T-helper 1 cell treated with Interleukin-12 subunit alpha and Interleukin-12 subunit beta and Interleukin-4 antibody, amounts not matched to agents 30 μg/mL and 1 μg/mL, for 36 hours (primary cell): Measurements from ENCODE around the gene PID1.
"Not testable (repeated sequence)": the region's sequence is repeated elsewhere in the genome, so short reads cannot be mapped to it uniquely, and the experiment has no call there.

ENCODE experiments used
- H3K27ac Mint-ChIP-seq: one replicate; pipeline ENCODE4 v1.8.0; 2021; ENCODE audit warnings: mild to moderate bottlenecking, mixed read lengths
- H3K27me3 Mint-ChIP-seq: one replicate; pipeline ENCODE4 v1.8.0; 2021; ENCODE audit warnings: low read depth, mixed read lengths
- H3K36me3 Mint-ChIP-seq: one replicate; pipeline ENCODE4 v1.8.0; 2021; ENCODE audit warnings: low read depth, mixed read lengths
- H3K4me1 Mint-ChIP-seq: one replicate; pipeline ENCODE4 v1.8.0; 2021; ENCODE audit warnings: low read depth, mixed read lengths
- H3K4me3 Mint-ChIP-seq: one replicate; pipeline ENCODE4 v1.8.0; 2021; ENCODE audit warnings: mild to moderate bottlenecking, moderate library complexity, mixed read lengths
- H3K9me3 Mint-ChIP-seq: one replicate; pipeline ENCODE4 v1.8.0; 2021; ENCODE audit warnings: mixed read lengths

Gene PID1

DNA sequence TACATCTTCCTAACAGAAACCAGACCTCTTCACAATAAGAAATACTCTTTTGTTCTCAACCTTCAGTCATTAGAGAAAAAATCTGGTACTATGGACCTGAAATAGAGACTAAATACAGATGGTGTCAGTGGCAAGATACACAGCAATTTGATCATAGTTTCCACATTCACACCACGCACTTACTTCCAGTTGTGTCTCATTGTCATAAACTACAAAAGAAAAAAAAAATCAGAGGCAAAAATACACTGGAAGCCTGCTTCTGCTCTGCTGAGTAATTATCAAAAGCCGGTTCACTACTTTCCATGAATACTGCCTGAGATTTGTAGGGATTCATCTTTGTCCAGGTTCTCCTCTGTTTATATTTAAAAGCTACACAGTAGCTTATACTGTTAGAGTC, 182.6 kb downstream of the PID1 start:
- Mint-ChIP-seq H3K27ac (no peak overlapping the region), H3K9me3 (peaks cover 3% of the 10 kb centered on the region), H3K4me1 (no peaks in the 10 kb centered on the region), H3K27me3 (no peaks in the 10 kb centered on the region), H3K36me3 (no peaks in the 10 kb centered on the region), H3K4me3 (no peak overlapping the region)

DNA sequence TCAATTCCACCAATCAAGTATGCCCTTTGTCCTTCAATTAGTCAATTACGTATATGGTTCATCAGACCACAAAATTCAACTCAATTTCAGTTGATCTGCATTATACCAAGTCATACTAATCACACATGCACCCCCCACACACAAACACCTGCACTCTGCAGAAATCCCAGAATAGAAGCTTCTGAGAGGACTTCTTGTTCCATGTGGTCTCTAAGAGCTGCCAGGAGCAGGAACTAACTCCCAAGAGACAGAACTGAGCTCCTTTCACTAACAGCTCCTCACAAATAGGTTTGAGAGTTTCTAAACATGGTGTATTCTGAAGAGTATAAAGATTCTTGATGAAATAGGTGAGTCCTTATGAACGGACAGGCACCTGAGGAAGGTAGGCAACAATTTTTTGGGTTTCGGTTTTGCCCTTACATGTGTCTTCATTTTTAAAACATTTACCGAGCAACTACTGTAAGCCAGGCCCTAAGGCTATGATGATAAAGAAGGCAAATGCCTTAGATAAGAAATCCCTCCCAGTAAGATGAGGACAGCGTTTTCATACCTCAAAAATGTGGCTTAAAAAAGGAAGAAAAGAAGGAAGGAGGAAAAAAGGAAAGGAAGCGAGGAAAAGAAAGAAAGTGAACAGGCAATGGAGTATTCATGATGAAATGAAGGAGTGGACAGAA, 183.1 kb downstream of the PID1 start:
- Mint-ChIP-seq H3K27ac (no peak overlapping the region), H3K36me3 (no peaks in the 10 kb centered on the region), H3K27me3 (no peaks in the 10 kb centered on the region), H3K4me1 (no peaks in the 10 kb centered on the region), H3K4me3 (no peak overlapping the region), H3K9me3 (no peaks in the 10 kb centered on the region)

DNA sequence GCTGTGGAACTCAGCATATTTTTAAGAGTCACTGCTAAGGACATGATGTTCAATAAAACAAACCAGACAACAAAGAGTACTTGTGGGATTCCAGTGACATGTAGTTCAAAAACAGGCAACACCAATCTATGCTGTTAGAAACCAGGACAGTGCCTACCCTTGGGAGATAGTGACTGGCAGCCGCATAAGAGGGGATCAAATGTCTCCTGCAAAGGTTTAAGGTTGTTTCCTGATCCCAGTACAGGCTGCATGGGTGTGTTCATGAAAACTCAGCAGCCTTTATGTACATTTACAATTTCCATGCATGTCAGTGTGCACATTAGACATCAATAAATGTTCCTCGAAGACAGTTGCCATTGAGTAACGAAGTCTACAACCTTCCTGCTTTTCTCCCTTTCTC, 183.8 kb downstream of the PID1 start:
- Mint-ChIP-seq H3K36me3 (no peaks in the 10 kb centered on the region), H3K4me1 (no peaks in the 10 kb centered on the region), H3K4me3 (no peak overlapping the region), H3K27ac (no peak overlapping the region), H3K9me3 (no peaks in the 10 kb centered on the region), H3K27me3 (no peaks in the 10 kb centered on the region)

DNA sequence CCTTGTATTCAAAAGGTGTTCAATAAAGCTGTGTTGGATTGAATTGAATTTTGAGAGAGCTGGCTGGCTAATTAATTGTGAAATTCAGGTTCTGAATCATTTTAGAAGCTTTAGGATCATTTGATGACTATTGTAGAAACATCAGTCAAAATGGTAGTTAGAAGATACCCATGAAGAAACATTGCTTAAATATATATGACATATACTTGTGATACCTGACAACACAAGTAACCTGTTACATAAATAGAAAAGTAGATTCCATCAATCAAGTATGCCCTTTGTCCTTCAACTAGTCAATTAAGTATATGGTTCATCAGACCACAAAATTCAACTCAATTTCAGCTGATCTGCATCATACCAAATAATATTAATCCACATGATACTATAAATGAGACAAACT, 185.6 kb downstream of the PID1 start:
- H3K4me3 Mint-ChIP-seq: no peak overlapping the region
- H3K27ac Mint-ChIP-seq: no peak overlapping the region
- peaks cover under 1% of the 10 kb centered on the region for H3K9me3 Mint-ChIP-seq
- H3K36me3 Mint-ChIP-seq: no peaks in the 10 kb centered on the region
- H3K4me1 Mint-ChIP-seq: no peaks in the 10 kb centered on the region
- H3K27me3 Mint-ChIP-seq: no peaks in the 10 kb centered on the region

DNA sequence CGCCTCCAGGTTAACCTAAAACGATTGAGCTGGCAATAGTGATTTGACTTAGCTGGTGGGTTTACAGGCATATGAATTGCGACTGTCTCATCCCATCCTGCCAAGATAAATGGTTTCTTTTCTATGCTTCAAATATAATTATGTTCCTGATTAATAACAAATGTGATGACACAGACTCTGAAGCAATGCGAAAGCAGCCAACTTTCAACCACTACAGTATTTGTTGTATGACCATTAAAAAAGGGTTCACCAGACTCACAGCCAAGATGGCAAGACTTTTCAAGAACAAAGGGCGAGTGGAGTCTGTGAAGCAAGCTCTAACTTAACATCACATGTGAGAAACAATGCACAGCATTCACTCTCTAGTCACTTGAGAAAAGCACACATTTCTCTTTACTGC, 186.6 kb downstream of the PID1 start:
- peaks cover 4% of the 10 kb centered on the region for H3K9me3 Mint-ChIP-seq
- no peak overlapping the region for H3K27ac Mint-ChIP-seq
- no peaks in the 10 kb centered on the region for H3K4me1 Mint-ChIP-seq
- H3K4me3 Mint-ChIP-seq: no peak overlapping the region
- no peaks in the 10 kb centered on the region for H3K36me3 Mint-ChIP-seq
- no peaks in the 10 kb centered on the region for H3K27me3 Mint-ChIP-seq

DNA sequence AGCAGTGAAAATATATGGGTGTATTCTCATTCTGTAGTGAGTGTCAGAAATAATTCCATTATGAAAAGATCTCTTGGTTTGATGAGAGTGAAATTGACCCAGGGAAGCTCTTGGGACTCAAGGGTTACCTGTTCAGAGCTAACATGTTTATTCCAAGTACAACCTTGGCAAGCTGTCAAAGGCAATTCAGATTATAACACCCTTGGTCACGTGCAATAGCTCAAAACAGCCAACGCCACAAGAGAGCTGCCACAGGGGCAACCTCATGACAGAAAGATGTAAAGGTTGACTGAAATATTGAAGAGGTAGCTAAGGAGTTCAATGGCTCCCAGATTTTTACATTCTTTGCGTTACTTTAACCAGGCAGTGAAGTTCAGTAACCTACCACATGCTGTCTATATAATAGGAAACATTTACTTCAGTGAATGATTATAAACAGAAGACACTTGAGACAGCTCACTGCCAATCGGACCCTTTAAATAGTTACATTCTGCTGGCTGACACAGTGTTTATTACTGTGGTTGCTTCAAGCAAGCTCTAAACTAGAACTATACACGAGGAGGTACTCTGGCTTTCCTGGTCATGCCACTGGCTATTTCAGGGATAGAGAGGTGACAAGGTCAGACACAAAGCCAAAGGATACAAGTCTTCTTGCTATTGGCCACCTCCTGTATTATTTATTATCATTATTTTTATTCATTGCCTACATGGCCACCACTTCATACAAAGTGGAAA, 187.3 kb downstream of the PID1 start:
- Mint-ChIP-seq H3K36me3 (no peaks in the 10 kb centered on the region), H3K4me3 (no peak overlapping the region), H3K4me1 (no peaks in the 10 kb centered on the region), H3K27ac (no peak overlapping the region), H3K9me3 (peaks cover 4% of the 10 kb centered on the region), H3K27me3 (no peaks in the 10 kb centered on the region)

DNA sequence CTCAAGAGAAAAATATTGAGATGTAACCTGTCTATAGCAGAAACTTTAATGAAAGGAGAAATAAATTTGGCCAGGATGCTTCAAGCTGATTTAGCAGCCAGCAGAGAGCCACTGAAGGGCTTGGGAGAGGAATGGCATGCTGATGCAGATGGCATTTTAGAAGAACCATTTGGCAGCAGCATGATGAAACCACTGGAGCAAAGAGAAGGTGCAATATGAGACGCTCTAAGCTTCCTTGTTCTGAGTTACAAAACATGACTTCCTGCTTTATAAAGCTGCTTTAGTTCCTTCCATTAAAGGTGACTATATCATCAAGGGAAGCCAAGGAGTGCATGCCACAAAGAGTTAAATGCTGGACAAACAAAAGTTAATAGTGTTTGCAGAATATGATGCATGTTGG, 189.7 kb downstream of the PID1 start:
- Mint-ChIP-seq H3K4me1 (no peaks in the 10 kb centered on the region), H3K36me3 (no peaks in the 10 kb centered on the region), H3K9me3 (peaks cover 4% of the 10 kb centered on the region), H3K4me3 (no peak overlapping the region), H3K27me3 (no peaks in the 10 kb centered on the region), H3K27ac (no peak overlapping the region)

DNA sequence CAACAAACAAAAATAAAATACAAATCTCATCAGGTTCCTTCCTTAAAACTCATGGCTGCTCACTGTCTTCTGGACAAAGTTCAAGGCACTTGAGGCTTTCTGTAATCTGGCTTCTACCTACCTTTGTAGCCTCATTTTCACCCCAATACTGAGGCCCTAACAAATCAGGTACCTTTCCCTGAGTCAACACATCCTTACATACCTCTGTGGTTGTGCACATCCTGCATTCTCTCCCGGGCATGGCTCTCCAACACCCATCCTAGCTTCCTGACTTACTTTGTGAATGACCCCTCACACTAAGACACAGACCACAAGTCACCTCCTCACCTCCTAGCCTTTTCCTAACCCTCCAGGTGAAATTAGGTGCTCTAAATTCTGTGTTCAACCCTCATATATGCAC, 190.9 kb downstream of the PID1 start:
- H3K9me3 Mint-ChIP-seq: peaks cover 15% of the 10 kb centered on the region
- H3K4me1 Mint-ChIP-seq: no peaks in the 10 kb centered on the region
- H3K4me3 Mint-ChIP-seq: no peak overlapping the region
- H3K27ac Mint-ChIP-seq: no peak overlapping the region
- H3K36me3 Mint-ChIP-seq: no peaks in the 10 kb centered on the region
- no peaks in the 10 kb centered on the region for H3K27me3 Mint-ChIP-seq

DNA sequence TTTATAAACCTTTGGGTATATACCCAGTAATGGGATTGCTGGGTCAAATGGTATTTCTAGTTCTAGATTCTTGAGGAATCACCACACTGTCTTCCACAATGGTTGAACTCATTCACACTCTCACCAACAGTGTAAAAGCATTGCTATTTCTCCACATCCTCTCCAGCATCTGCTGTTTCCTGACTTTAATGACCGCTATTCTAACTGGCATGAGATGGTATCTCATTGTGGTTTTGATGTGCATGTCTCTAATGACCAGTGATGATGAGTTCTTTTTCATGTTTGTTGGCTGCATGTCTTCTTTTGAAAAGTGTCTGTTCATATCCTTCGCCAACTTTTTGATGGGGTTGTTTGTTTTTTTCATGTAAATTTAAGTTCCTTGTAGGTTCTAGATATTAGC, 194.2 kb downstream of the PID1 start:
- not testable (repeated sequence) for H3K36me3 Mint-ChIP-seq, H3K27ac Mint-ChIP-seq, H3K4me1 Mint-ChIP-seq, H3K27me3 Mint-ChIP-seq, H3K4me3 Mint-ChIP-seq
- peaks cover 20% of the 10 kb centered on the region for H3K9me3 Mint-ChIP-seq

DNA sequence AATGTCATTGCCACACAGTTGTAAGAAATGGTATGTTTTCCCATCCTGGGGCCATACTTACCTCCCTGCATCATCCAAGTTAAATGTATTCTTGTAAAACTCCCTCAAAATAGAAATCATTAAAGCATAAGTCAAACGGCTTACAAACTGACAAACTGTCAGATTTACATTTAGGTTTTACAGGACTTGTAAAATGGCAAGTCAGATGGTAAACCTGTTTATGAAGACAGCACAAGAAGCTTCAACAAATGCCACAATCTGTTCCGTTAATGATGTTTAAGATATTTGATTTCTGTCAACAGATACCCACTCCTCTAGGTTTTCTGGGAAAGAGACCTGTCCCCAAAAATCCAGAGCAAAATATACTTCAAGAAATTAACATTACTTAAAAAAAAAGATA, 197.2 kb downstream of the PID1 start:
- peaks cover 20% of the 10 kb centered on the region for H3K9me3 Mint-ChIP-seq
- H3K27ac Mint-ChIP-seq: no peak overlapping the region
- no peak overlapping the region for H3K4me3 Mint-ChIP-seq
- no peaks in the 10 kb centered on the region for H3K36me3 Mint-ChIP-seq
- H3K27me3 Mint-ChIP-seq: no peaks in the 10 kb centered on the region
- H3K4me1 Mint-ChIP-seq: no peaks in the 10 kb centered on the region

DNA sequence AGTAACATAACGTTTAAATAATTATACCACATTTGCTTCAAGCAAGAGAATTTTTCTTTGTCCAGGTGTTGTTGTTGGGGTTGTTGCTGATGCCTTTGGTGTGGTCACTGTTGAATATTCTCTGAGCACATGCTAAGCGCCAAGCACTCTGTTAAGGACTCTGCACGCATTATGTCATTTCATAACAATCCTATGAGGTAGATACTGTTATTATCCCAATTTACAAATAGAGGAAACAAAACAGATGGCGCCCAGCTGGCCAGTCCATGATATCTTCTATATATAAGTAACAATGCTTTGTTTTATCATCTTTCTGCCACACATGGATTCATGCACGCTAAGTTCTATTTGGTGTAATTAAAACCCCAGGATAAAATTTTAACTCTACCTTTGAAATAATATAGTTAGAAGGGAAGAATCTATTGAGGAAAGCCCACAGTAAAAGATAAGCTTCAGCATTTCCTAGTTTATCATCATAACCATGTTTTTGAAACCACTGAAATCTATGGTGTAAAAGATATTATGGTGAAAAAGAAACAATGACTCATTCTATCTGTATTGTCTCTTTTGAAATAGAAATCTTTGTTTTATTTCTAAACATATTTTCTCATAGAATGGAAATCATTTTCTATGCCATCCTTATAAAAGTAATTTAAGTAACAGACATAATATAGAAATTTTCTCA, 199.7 kb downstream of the PID1 start:
- Mint-ChIP-seq H3K36me3 (no peaks in the 10 kb centered on the region), H3K27me3 (no peaks in the 10 kb centered on the region), H3K4me3 (no peak overlapping the region), H3K9me3 (peaks cover 32% of the 10 kb centered on the region), H3K27ac (no peak overlapping the region), H3K4me1 (no peaks in the 10 kb centered on the region)

DNA sequence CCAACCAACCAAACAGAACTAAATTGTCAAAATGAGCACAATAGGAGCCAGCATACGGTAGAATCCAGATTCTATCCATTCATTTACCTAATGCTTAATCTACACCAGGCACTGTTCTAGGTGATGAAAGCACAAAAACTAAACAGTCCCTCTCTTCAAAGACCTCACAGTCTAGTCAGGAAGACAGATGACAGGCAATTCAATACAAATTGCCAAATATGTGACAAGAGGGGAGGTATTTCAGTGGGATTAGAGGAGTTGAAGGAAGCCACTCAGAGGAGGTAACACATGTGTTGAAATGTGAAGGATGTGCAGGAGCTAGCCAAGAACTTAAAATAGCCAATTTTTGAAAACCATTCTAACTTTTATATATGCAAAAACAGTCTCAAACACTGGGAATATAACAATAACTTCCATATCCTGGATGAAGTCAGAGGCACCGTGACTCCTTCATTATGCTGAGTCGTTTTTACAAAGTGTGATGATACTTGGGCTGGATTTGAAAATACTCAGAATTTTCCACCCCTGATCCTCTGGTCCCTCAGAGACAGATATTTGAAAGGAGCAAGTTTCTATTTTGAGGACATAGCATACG, 204.9 kb downstream of the PID1 start:
- peaks cover 22% of the 10 kb centered on the region for H3K9me3 Mint-ChIP-seq
- H3K36me3 Mint-ChIP-seq: no peaks in the 10 kb centered on the region
- H3K4me3 Mint-ChIP-seq: no peak overlapping the region
- no peak overlapping the region for H3K27ac Mint-ChIP-seq
- no peaks in the 10 kb centered on the region for H3K27me3 Mint-ChIP-seq
- H3K4me1 Mint-ChIP-seq: no peaks in the 10 kb centered on the region

DNA sequence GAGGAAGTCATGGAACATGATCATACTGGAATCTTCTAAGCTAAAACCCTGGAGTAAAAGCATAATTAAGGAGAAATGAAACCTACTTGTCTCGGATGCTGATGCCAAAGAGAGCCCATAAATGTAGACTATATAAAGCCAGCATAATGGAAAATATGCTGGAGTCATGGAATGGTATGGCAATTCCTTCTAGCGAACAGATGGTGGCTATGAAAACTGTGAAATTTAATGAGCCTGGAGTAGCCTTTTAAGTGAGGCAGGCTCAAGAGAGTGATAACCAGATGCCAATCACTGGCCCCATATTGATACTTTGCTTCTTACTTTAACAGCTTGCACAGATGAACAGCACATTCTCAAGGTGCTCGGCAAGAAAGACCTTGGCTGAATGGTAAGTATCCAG, 206.3 kb downstream of the PID1 start:
- Mint-ChIP-seq H3K27me3 (no peaks in the 10 kb centered on the region), H3K36me3 (no peaks in the 10 kb centered on the region), H3K4me3 (no peak overlapping the region), H3K27ac (no peak overlapping the region), H3K9me3 (peaks cover 25% of the 10 kb centered on the region), H3K4me1 (no peaks in the 10 kb centered on the region)

DNA sequence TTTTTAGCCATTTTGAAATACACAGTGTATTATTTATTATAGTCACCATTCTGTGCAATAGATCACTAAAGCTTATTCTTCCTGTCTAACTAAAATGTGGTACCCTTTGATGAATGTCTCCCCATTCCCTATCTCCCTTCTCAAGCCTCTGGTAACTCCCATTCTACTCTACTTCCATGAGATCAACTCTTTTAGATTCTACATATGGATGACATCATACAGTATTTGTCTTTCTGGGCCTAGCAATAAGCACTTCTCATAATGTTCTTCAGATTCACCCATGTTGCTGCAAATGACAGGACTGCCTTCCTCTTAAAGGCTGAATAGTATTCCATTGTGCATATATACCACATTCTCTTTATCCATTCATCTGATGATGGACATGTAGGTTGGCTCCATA, 210.9 kb downstream of the PID1 start:
- no peaks in the 10 kb centered on the region for H3K4me1 Mint-ChIP-seq

More for the DNA sequence above, 210.9 kb downstream of the PID1 start:
- H3K27ac Mint-ChIP-seq: no peak overlapping the region
- H3K27me3 Mint-ChIP-seq: no peaks in the 10 kb centered on the region
- no peaks in the 10 kb centered on the region for H3K36me3 Mint-ChIP-seq
- H3K9me3 Mint-ChIP-seq: peaks cover 9% of the 10 kb centered on the region
- no peak overlapping the region for H3K4me3 Mint-ChIP-seq
